Fibroblast of skin of right biceps (primary cell): ENCODE results near the gene AP4E1.
"Not testable (repeated sequence)": the region's sequence is repeated elsewhere in the genome, so short reads cannot be mapped to it uniquely, and the experiment has no call there.

Experiments used
- DNase-seq: peaks from one replicate; pipeline ENCODE4 v3.0.0-alpha.2; 2013

The AP4E1 gene

GRCh38 chr15:51030649-51031316, 122.3 kb downstream of the AP4E1 start:
- peak; percentile 60 for DNase-seq

- DNase-seq, result not testable (repeated sequence)
These were observed 129.0 kb downstream of the AP4E1 start for GRCh38 chr15:51037474-51037873.

- no peak for DNase-seq
These were observed 129.9 kb downstream of the AP4E1 start for GRCh38 chr15:51038162-51038973.

GRCh38 chr15:51038974-51039319, 130.5 kb downstream of the AP4E1 start:
- no peak for DNase-seq

- no peak for DNase-seq
These were observed 135.7 kb downstream of the AP4E1 start for GRCh38 chr15:51044037-51044727.

- DNase-seq, result no peak
These were observed 137.5 kb downstream of the AP4E1 start for GRCh38 chr15:51046016-51046415.

GRCh38 chr15:51046799-51047449, 138.4 kb downstream of the AP4E1 start:
- DNase-seq, result peak; percentile 26

GRCh38 chr15:51048308-51048707, 139.8 kb downstream of the AP4E1 start:
- DNase-seq, result no peak

GRCh38 chr15:51049081-51049480, 140.6 kb downstream of the AP4E1 start:
- no peak for DNase-seq

- DNase-seq, result no peak
These were observed 143.3 kb downstream of the AP4E1 start for GRCh38 chr15:51051776-51052175.

GRCh38 chr15:51053571-51053970, 145.1 kb downstream of the AP4E1 start:
- DNase-seq, result no peak

- DNase-seq, result no peak
These were observed 146.1 kb downstream of the AP4E1 start for GRCh38 chr15:51054535-51054934.
